ENCODE data around the gene NME3. TPM values are rescaled to one million over a fixed set of nuclear protein-coding genes. Genes with fewer than 3 reads are reported as not detected.
"Not testable (repeated sequence)": the region's sequence is repeated elsewhere in the genome, so short reads cannot be mapped to it uniquely, and the experiment has no call there.

NME3 gene
- total RNA-seq: 38.9 and 84.0 TPM in 2 replicates

DNA sequence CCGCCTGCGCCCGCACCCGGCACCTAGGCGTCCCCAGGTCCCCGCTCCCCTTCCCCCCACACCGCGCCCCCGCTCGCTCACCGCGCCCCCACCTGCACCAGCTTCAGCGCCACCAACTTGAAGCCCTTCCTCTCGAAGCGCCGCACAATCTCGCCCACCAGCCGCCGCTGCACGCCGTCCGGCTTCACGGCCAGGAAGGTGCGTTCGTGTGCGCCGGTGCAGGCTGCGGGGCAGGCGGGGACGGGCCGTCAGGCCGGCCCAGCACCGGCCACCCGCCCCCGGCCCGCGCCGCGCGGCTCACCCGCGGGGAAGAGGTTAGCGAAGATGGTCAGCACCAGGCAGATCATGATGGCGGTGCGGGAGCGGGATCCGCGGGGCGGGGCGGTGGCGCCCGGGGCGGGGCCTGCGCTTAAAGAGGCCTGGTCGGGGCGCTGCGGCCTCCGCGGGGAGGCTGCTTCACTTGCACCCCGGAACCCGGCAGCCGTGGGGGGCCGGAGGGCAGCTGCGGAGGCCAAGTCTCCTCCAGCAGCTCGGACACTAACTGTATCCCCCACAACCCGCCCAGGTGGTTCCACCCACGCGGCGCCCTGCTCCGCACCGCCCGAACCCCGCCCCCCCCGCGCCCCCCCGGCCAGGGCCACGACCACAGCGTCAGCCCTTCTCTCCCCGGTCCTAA, at the start of gene NME3:
Gene NME3 (minus strand): TSS at position 356 of the 676 bp plus-strand sequence. CDS start 9 bp downstream, at position 347.
- no peak for DNase-seq (ENCODE audit: low read depth)

DNA sequence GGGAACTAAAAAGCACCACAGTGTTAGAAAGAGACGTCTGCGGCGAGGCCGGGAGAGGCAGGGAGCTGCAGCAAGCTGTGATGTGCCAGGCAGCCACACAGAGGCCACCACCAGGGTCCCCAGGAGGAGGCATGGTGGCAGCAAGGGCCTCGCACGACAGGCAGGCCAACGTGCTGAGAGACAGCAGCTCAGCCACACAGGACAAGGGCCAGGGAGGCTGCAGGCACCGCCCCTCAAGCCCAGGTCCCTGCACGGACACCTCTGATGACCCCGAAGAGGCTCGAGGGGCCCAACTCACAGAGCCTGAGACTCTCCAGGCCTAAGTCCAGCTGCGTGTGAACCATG, 49.6 kb upstream of the NME3 start:
- no peak for DNase-seq (ENCODE audit: low read depth)

DNA sequence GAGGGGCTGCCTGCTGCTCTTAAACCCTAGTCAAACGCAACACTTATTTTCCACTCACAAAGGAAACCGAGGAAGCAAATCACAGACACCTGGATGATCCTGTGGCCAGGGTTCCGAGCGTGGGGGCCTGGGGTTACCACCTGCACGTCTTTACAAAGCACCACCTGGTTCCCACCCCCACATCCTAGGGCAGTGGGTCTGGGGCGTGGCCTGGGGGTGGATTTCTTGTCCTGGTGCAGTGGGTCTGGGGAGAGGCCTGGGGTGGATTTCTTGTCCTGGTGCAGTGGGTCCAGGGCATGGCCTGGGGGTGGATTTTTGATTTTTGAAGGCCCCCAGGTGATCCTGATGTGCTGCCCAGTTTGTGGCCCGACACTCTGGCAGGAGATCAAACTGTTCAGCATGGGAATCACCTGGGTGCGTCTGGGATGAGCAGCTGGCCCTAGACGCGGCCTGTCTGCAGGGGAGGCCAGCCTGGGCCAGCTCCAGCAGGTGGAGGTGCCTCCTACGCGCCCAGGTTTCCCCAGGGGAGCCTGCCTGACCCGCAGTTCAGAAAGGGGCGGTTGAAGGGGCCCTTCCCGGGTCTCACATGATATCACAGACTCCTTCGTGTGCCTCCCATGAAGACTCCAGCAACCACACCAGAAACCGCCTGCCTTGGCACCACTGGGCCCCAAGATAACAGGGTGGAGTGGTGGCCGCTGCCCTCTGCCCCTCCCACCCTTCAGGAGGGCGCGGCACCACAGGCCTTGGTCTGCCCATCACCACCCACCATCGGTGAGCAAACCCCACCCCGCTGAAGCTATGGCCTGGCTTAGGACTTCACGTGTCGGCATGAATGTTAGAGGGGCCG, 49.0 kb upstream of the NME3 start:
- no peak for DNase-seq (ENCODE audit: low read depth)

DNA sequence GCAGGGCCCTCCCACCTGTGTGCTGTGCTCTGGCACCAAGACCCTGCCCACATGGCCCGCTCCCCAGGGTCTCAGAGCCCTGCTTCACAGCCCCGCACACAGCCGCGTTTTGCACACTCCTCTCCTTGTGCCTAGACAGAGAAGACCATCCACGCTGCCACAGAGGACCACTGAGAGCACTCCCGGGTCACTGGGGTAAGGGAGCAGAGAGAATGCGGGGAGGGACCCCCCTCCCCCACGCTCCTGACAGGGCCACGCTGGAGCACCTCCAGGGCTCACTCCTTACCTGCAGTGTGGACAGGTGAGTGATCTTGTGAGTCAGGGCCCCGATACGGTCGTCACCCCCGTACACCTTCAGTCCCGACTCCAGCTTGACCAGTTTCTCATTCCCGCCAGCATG, 48.3 kb upstream of the NME3 start:
- no peak for DNase-seq (ENCODE audit: low read depth)

DNA sequence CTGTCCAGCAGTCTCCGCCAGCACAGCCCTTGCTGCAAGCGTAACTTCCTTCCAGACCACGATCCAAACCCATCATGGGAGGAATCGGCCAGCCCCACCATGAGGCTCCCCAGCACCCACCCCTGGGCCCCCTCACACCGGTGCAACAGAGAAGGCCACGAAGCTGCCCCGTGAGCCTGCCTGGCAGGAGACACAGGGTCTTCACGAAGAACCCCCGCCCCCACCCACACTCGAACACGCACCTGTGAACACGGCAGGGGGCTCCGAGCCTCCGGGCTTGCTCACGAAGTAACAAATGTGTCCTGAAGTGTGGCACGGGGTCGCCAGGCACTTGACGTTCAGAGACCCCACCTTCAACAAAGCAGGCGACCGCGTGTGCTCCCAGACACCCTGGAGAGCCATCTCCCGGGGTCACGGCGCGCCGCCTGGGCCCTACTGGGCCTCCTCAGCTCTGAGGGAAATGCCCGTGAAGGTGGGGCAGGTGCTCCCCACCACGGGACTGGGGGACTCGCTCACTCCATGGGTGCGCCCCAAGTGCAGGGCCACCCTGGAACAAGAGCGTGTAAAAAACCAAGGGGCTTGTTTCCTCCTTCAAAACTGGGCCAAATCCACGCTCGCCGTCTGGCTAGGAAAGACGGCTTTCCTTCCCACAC, 47.7 kb upstream of the NME3 start:
- no peak for DNase-seq (ENCODE audit: low read depth)

- DNase-seq (ENCODE audit: low read depth): no peak
Measured at GRCh38 chr16:1818204-1818872, 47.0 kb upstream of the NME3 start.

DNA sequence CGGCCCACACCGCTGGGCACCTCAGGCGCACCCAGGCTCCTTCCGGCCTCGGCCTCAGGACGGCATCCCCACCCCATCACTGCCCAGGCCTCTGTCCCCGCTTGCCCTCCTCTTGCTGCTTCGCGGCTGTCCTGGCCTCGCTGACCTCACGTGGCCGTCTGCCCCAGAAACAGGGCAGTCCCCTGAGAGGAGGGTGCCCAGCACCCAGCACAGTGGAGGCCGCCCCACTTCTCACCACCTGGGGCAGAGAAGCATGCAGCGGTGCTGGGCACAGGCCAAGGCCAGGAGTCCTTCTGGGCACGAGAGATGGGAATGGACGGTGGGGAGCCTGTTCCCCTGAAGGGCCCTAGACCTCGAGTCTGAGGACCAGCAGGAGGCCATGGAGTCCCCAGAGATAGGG, 46.4 kb upstream of the NME3 start:
- DNase-seq (ENCODE audit: low read depth): no peak

- DNase-seq (ENCODE audit: low read depth): no peak
Measured at GRCh38 chr16:1817276-1817589, 45.9 kb upstream of the NME3 start.

- DNase-seq (ENCODE audit: low read depth): no peak
Measured at GRCh38 chr16:1816396-1817275, 45.3 kb upstream of the NME3 start.

DNA sequence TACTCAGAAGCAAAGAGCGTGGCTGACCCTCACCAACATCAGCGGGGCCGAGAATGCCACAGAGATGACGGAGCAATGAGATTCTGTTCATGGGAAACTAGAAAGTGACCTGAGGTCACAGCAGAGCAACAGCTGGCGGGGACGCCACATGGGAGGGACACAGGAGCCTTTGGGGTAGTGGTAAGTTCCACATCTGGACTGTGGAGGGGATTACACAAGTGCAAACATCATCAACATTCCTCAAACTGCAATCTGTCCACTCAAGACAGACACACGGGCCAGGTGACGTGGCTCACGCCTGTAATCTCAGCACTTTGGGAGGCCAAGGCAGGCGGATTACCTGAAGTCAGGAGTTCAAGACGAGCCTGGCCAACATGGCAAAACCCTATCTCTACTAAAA, 44.1 kb upstream of the NME3 start:
- no peak for DNase-seq (ENCODE audit: low read depth)

DNA sequence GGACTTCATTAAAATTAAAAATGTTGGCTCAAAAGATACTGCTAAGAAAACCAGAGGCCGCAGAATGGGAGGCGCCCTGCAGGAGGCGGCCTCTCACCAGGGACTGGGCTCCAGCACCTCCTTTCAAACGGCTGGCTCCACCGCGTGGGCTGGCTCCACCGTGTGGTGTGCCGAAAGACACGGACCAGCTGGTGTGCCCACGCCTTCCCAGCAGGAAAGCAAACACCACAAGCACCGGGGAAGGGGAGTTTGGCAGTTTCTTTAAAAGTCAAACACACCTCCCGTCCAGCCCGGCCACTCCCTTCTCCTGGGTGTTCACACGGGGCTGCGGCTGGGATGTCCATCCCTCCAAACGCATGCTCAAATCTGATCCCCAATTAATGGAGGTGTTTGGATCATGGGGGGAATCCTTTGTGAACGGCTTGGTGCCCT, 41.4 kb upstream of the NME3 start:
- DNase-seq (ENCODE audit: low read depth): peak; percentile 61

DNA sequence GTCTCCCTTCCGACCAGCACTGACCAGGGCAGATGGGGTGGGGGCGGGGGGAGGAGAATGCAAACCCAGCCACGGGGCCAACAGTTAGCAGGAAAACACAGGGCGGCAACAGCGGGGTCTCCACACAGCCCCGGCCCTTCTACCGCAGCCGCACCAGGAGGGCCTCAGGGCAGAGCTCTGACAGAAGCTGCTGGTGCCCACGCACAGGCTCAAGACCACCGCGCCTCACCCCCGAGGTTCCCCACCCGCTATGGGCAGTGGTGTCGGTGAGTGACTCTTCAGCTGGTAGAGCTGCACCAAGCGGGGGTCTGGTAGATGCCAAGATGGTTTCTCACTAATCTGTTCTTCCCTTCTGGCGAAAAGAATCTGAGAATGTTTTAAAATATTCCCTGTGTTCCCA, 39.2 kb upstream of the NME3 start:
- DNase-seq (ENCODE audit: low read depth): no peak

DNA sequence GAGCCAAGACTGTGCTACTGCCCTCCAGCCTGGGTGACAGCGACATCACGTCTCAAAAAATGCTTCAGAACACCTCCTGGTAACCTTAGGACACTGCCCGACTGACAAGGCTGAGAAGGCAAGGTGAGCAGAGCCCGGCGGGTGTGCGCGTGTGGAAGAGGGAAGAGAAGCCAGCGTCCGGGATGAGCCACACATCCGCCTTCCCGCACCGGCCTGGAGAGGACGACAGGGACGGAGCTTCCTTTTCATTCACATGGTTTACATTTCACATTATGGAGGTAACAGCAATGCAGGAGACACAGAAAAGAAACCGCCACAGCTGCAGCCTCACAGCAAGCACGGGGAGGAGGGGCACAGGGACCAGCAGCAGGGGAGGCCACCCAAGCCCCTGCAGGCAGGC, 38.8 kb upstream of the NME3 start:
- no peak for DNase-seq (ENCODE audit: low read depth)

- DNase-seq (ENCODE audit: low read depth): no peak
Measured at GRCh38 chr16:1809281-1809801, 38.0 kb upstream of the NME3 start.

DNA sequence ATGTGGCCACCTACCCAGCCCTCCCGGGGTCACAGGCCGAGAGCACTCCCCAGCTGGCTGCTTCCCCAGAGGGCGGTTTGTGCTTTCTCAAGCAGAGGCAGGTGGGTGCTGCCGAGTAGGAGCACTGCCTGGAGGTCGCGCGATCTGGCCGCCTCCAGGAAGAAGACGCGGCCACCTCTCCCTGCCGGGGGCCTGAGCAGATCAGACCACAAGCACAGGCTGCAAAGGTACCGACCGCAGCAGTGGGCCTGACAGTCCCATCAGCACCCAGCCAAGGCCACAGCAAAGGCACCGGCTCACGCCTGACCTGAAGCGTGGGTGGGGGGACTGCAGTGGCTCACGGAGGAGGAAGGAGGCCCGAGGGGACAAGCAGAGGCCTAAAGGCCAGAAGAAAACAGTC, 37.3 kb upstream of the NME3 start:
- DNase-seq (ENCODE audit: low read depth): no peak

GRCh38 chr16:1807626-1808025, 36.3 kb upstream of the NME3 start:
- DNase-seq (ENCODE audit: low read depth): no peak

DNA sequence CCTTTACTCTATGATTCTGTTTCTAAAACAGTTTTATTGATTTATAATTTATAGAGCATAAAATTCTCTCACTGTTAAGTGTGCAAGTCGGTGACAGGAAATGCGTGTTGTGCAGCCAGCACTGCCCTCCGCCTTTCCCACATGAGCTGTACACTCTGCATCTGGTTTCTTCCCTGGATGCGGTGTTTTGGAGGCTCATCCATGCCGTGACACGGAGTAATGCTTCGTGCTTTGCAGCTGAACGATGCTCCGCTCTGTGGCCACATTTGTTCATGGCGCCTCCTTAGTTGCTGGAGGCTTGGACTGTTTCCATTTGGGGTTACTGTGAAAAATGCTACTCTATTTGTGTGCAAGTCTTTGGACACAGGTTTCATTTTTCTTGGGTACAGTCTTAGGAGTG, 29.4 kb upstream of the NME3 start:
- DNase-seq (ENCODE audit: low read depth): no peak

GRCh38 chr16:1799263-1799662, 27.9 kb upstream of the NME3 start:
- not testable (repeated sequence) for DNase-seq (ENCODE audit: low read depth)

DNA sequence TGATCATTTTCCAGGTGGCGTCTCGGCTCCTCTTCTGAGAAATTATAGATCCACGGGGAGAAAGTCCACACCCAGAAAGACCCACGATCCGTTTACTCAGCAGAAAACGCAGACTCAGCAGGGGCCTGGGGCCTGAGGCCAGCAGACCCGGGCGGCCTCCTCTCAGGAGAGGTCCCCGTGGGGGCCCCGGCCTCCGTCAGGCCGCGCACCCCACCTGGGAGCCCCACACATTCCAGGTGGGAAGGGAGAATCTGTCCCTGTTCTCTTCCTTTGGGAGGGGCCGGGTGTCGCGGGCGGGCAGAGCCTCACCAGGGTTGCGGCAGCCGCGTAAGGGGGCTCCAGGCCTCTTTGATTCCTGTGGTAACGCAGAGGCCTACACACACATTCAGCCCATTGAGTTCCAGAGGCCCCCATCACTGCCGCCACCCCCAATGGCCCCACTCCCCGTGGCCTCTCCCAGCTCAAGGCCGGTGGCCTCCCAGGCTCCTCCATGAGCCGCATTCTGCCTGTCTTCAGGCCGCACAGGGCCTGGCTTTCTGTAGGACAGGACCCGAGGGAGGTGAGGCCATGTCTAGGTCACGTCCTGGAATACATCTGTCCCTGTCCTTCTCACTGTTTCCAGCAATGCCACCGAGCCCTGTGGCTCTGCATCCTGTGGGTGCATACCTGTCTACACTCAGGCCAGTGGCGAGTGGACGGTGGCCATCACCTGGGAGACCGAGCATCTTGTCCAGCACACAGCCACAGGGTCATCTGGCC, 23.7 kb upstream of the NME3 start:
- DNase-seq (ENCODE audit: low read depth): no peak

- no peak for DNase-seq (ENCODE audit: low read depth)
Measured at GRCh38 chr16:1794221-1794871, 23.0 kb upstream of the NME3 start.

All from renal cortical epithelial cell (primary cell).